SK-N-MC (cell line): Measurements from ENCODE around the gene NSUN7.

Source experiments
- DNase-seq: peaks from one replicate; pipeline ENCODE4 v3.0.0-alpha.2; 2011; ENCODE audit warnings: low read depth, low spot score
- H3K27ac ChIP-seq: fragments of 200-600 bp; sonication (generic); 2 replicates; pipeline ENCODE4 v1.5.1; 2016; ENCODE audit warnings: mixed run types
- H3K36me3 ChIP-seq: fragments of 200-600 bp; sonication (generic); 2 replicates; pipeline ENCODE4 v1.6.1; 2017; ENCODE audit warnings: antibody characterized with exemption, low read length, mixed read lengths; ENCODE audit not compliant: insufficient read depth
- H3K4me3 ChIP-seq: fragments of 200-600 bp; sonication (generic); 2 replicates; pipeline ENCODE4 v1.5.1; 2016
- H3K9ac ChIP-seq: fragments of 200-600 bp; sonication (generic); 2 replicates; pipeline ENCODE4 v1.8.0; 2017; ENCODE audit warnings: mixed run types, mixed read lengths; ENCODE audit not compliant: insufficient read length
- H3K9me3 ChIP-seq: fragments of 200-600 bp; sonication (generic); 2 replicates; pipeline ENCODE4 v1.6.1; 2017; ENCODE audit warnings: low read depth, mild to moderate bottlenecking, antibody characterized with exemption, low read length, moderate library complexity, mixed read lengths
- EZH2 ChIP-seq: fragments of 200-600 bp; sonication (generic); IDR thresholded peaks from one replicate; pipeline ENCODE4 v1.6.1; 2017; ENCODE audit warnings: antibody characterized with exemption
- FOXP2 ChIP-seq: optimal IDR thresholded peaks from 2 replicates; pipeline ENCODE3; 2011; ENCODE audit warnings: mild to moderate bottlenecking, moderate library complexity; ENCODE audit not compliant: insufficient read depth; ENCODE audit errors: extremely low read length, control extremely low read depth
- POLR2AphosphoS5 ChIP-seq: IDR thresholded peaks from 2 replicates; pipeline ENCODE4 v1.6.1; 2012; ENCODE audit warnings: mild to moderate bottlenecking, low read depth, low read length, borderline replicate concordance

The NSUN7 gene

DNA sequence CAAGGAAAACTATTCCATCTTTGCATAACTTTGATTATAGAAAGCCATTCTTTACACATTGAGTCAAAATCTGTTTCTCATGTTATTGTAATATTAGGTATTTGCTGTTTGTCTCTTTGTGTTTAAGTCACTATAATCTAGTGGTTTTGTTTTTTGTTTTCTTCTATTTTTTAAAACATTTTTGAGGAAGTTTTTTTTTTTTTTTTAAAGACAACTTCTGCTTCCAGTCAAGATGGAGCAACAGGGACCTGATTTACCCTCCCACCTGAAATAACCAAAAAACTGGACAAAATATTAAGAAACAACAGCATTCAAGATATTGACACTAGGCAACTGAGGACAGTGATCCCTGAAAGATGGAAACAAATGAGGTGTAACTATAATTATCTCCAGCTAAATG, 18.4 kb upstream of the NSUN7 start:
- H3K36me3 ChIP-seq, result no peaks in the 10 kb centered on the region
- peak overlapping the region; percentile 43 for H3K9ac ChIP-seq
- DNase-seq, result no peak
- H3K4me3 ChIP-seq, result no peak overlapping the region
- peak overlapping the region; percentile 99 for H3K27ac ChIP-seq
- no peaks in the 10 kb centered on the region for H3K9me3 ChIP-seq
- no peak for TF ChIP-seq POLR2AphosphoS5
- no peak for TF ChIP-seq EZH2
- TF ChIP-seq FOXP2, result no peak

DNA sequence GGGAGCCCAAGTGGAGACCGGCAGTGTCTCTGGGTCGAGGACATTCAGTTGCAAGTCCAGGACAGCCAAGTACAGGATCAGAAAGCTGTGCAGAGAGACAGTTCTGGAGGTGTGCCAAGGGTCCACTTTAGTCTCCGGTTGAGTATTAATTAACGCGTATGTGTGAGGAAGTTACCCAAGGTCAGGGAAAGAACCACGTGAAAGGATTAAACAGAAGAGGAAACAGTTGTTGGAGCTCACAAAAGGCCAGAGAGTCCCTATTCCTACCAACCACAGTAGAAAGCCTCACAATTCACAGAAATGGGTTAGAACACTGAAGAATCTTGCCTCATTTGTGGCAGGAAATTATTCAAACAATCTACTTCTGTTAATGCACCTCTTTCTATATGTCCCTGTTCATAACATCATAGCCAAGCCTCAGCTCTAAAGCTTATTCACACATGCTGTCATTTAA, 17.9 kb upstream of the NSUN7 start:
- H3K36me3 ChIP-seq, result no peaks in the 10 kb centered on the region
- H3K27ac ChIP-seq, result peak overlapping the region; percentile 99
- H3K9me3 ChIP-seq, result no peaks in the 10 kb centered on the region
- TF ChIP-seq EZH2, result no peak
- TF ChIP-seq POLR2AphosphoS5, result 0 out of 2 replicates have a peak, but pooled peaks have one; percentile 0
- peak overlapping the region; percentile 43 for H3K9ac ChIP-seq
- no peak overlapping the region for H3K4me3 ChIP-seq
- DNase-seq, result no peak

DNA sequence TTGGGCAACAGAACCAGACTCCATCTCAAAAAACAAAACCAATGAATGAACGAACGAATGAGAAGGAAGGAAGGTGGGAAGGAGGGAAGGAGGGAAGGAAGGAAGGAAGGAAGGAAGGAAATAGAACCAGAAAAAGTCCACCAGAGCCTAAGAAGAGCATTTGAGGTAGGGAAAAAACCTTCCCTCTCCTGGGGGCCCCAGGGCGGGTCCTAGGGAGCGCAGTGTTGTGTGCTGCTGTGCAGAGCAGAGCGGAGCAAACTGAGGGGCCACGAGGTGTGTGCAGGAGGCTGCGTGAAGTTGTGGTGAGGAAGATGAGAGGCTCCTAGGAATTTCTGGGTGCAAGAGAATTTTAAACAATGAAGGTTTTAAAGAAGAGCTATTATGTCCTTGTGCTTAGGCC, 16.0 kb upstream of the NSUN7 start:
- Histone ChIP-seq H3K36me3 (no peaks in the 10 kb centered on the region), H3K9ac (peak overlapping the region; percentile 77)

DNA sequence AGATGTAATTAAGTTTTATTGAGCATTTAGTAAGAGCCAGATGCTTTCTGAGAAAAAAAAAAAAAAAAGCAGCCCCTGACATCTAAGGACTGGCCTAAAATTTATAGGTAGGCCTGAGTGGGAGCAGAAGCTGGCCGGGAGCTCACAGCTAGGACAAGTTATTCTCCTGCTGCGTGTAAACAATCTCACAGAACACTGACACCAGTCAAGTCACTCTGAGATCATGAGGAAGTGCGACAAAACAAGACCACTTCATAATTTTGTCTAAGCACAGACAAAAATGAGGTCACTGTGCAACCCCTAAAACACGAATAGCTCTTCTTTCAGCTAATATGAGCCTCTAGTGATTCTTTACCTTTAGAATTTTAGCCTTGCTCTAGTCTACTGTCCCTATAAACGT, 15.3 kb upstream of the NSUN7 start:
- H3K9ac ChIP-seq, result peak overlapping the region; percentile 77
- TF ChIP-seq EZH2, result no peak
- TF ChIP-seq POLR2AphosphoS5, result no peak
- TF ChIP-seq FOXP2, result no peak
- H3K27ac ChIP-seq, result peak overlapping the region; percentile 99
- peak overlapping the region; percentile 59 for H3K4me3 ChIP-seq
- H3K36me3 ChIP-seq, result no peaks in the 10 kb centered on the region
- H3K9me3 ChIP-seq, result no peaks in the 10 kb centered on the region
- no peak for DNase-seq

More for the DNA sequence above, 16.0 kb upstream of the NSUN7 start:
- no peaks in the 10 kb centered on the region for H3K9me3 ChIP-seq
- TF ChIP-seq EZH2 (no peak), POLR2AphosphoS5 (peak; percentile 54)
- peak overlapping the region; percentile 59 for H3K4me3 ChIP-seq
- H3K27ac ChIP-seq, result peak overlapping the region; percentile 99
- DNase-seq, result peak; percentile 72

DNA sequence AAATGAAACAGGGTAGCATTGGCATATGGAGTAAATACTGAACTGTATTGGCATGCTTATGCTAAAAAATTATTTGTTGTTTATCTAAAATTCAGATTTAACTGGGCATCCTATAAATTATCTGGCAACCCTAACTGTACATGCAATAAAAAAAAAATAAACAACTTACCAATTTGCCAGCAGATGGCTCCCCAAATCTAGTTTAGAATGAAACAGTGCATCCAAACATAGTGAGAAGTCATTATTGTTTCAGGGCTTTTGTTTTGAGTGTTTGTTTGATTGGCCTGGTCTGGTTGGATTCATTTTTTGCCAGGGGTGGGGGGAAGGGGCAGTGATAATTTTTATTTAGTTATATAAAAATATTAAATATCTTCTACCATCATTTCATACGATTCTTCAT, 12.8 kb upstream of the NSUN7 start:
- Histone ChIP-seq H3K9me3 (no peaks in the 10 kb centered on the region), H3K27ac (no peak overlapping the region), H3K4me3 (no peak overlapping the region), H3K9ac (no peak overlapping the region), H3K36me3 (no peaks in the 10 kb centered on the region)
- DNase-seq, result no peak
- TF ChIP-seq FOXP2 (no peak), POLR2AphosphoS5 (no peak), EZH2 (no peak)

DNA sequence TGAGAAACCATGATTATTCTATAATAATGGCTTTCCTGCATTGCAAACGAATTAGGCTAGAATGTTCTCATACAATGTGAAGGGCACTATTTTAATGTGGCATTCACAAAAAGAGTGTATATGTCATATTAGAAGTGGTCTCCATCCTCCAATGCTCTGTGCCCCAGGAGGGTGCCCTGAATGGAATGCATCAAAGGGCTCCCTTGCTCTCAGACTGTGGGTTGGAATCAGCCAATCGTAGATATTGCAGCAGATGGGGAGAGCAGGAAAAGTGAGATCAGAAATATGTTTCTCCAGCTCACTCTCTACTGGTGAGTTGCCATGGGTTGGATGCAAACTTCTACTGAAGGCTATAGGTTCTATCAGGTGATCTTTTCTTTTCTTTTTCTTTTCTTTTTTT, 11.9 kb upstream of the NSUN7 start:
- H3K27ac ChIP-seq, result peak overlapping the region; percentile 69
- H3K36me3 ChIP-seq, result no peaks in the 10 kb centered on the region
- TF ChIP-seq FOXP2 (no peak), EZH2 (no peak), POLR2AphosphoS5 (no peak)
- no peak overlapping the region for H3K4me3 ChIP-seq
- no peaks in the 10 kb centered on the region for H3K9me3 ChIP-seq
- no peak overlapping the region for H3K9ac ChIP-seq
- no peak for DNase-seq

DNA sequence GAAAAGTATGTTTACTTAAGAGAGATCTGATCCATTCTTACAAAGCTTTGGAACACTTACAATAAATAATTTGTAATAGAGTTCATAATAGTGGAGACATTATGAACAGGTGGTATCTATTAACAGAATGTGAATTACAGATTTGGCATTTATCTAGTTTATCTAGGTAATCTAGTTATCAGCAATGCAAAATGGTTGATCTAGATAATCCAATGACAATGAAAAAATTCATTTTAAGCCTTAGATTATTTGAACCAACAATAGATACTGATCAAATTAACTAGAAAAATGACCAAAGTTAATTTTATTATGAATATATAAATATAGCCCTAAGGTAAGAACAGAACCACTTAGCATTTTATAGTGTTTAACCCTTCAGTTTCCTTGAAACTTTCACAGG, 10.4 kb upstream of the NSUN7 start:
- TF ChIP-seq FOXP2 (no peak), EZH2 (no peak), POLR2AphosphoS5 (no peak)
- Histone ChIP-seq H3K36me3 (no peaks in the 10 kb centered on the region), H3K9me3 (no peaks in the 10 kb centered on the region), H3K27ac (peak overlapping the region; percentile 87), H3K4me3 (peak overlapping the region; percentile 28; the same call in 1 of the 2 replicates), H3K9ac (no peak overlapping the region)
- DNase-seq, result no peak

DNA sequence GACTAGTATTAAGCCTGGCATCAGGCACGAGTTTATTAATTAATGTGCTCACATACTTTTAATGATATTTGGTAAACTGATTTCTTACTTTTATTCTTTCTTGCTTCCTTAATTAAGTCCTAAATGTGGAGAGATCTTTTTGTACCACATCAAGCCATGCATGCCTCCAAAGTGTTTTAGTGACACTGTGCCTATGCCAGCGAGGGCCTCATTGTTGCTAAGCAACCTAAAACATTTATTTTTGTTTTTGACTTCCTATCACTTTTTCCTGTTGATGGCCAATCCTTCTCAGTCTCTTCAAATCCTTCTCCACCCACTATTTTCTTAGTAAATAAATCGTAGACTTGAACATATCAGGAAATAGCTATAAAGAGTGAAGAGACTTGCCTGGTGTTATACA, 5.5 kb upstream of the NSUN7 start:
- no peaks in the 10 kb centered on the region for H3K9me3 ChIP-seq
- no peaks in the 10 kb centered on the region for H3K36me3 ChIP-seq
- no peak for DNase-seq
- H3K4me3 ChIP-seq, result no peak overlapping the region
- H3K9ac ChIP-seq, result no peak overlapping the region
- H3K27ac ChIP-seq, result no peak overlapping the region
- TF ChIP-seq POLR2AphosphoS5, result no peak
- no peak for TF ChIP-seq EZH2
- no peak for TF ChIP-seq FOXP2

DNA sequence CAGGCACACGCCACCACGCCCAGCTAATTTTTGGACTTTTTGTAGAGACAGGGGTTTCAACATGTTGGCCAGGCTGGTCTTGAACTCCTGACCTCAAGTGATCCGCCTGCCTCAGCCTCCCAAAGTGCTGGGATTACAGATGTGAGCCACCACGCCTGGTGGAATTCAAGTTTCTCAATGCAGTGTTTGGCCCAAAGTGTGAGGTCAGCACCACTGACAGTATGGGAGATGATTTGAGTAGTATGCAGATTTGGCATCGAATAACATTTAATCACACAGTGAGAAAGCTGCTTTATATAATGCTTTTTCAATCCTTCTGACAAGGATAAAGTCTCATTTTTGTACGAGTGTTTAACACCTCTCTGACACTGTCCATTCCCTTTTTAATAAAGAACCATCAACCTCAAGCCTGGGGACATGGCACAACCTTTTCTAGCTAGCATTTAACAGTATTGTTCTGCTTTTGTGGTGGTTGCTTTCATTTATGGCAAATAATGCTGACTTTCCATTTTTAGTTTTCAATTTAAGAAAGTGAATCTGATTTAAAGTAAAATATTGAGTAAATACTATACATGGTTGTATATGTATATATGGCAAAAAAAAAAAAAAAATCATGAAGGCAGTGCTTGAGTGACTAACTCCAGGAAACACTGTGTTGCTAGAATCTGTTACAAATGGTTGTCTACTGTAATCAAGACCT, 4.3 kb upstream of the NSUN7 start:
- no peaks in the 10 kb centered on the region for H3K9me3 ChIP-seq

More for the DNA sequence above, 4.3 kb upstream of the NSUN7 start:
- DNase-seq, result no peak
- no peak overlapping the region for H3K27ac ChIP-seq
- TF ChIP-seq EZH2 (no peak), FOXP2 (no peak), POLR2AphosphoS5 (no peak)
- no peak overlapping the region for H3K9ac ChIP-seq
- no peaks in the 10 kb centered on the region for H3K36me3 ChIP-seq
- no peak overlapping the region for H3K4me3 ChIP-seq
